KMS-11 (cell line): ENCODE data around the gene CBR3.
A peak's percentile ranks its signal among the peaks of the same experiment; 100 is the strongest.

Experiments used
- H2AFZ ChIP-seq: fragments of 200-600 bp; sonication (generic); 2 replicates; pipeline ENCODE4 v1.6.1; 2016; ENCODE audit warnings: antibody characterized with exemption, mixed run types, low read depth
- H3K27ac ChIP-seq: fragments of 200-600 bp; sonication (generic); 2 replicates; pipeline ENCODE4 v1.6.1; 2016; ENCODE audit warnings: mild to moderate bottlenecking, mixed run types
- H3K27me3 ChIP-seq: fragments of 200-600 bp; sonication (generic); 2 replicates; pipeline ENCODE4 v1.6.1; 2017; ENCODE audit warnings: mild to moderate bottlenecking, low read depth, mixed run types, moderate library complexity; ENCODE audit not compliant: insufficient read depth
- H3K36me3 ChIP-seq: fragments of 200-600 bp; sonication (generic); 2 replicates; pipeline ENCODE4 v1.6.1; 2017; ENCODE audit warnings: mild to moderate bottlenecking, mixed run types; ENCODE audit not compliant: insufficient read depth
- H3K4me1 ChIP-seq: fragments of 200-600 bp; sonication (generic); 2 replicates; pipeline ENCODE4 v1.6.1; 2016; ENCODE audit warnings: mild to moderate bottlenecking, low read depth, mixed run types; ENCODE audit not compliant: poor library complexity, severe bottlenecking
- H3K4me2 ChIP-seq: fragments of 200-600 bp; sonication (generic); 2 replicates; pipeline ENCODE4 v1.7.0; 2016; ENCODE audit warnings: mild to moderate bottlenecking, mixed run types
- H3K4me3 ChIP-seq: fragments of 200-600 bp; sonication (generic); IDR thresholded peaks from 2 replicates; pipeline ENCODE4 v1.6.1; 2017; ENCODE audit warnings: low read depth, low read length, mixed read lengths; ENCODE audit not compliant: insufficient read depth
- H3K79me2 ChIP-seq: fragments of 200-600 bp; sonication (generic); 2 replicates; pipeline ENCODE4 v1.6.1; 2016; ENCODE audit warnings: low read depth, mixed run types; ENCODE audit not compliant: insufficient read depth
- H3K9ac ChIP-seq: fragments of 200-600 bp; sonication (generic); 2 replicates; pipeline ENCODE4 v1.6.1; 2016; ENCODE audit warnings: mild to moderate bottlenecking, mixed run types
- H4K20me1 ChIP-seq: fragments of 200-600 bp; sonication (generic); 2 replicates; pipeline ENCODE4 v1.6.1; 2016; ENCODE audit warnings: mild to moderate bottlenecking, mixed run types; ENCODE audit not compliant: insufficient read depth
- CTCF ChIP-seq: fragments of 200-600 bp; sonication (generic); conservative IDR thresholded peaks from 2 replicates; pipeline ENCODE4 v1.6.1; 2017; ENCODE audit warnings: low read depth, mild to moderate bottlenecking, antibody characterized with exemption, low read length, moderate library complexity, mixed read lengths

The CBR3 gene

GRCh38 chr21:36104317-36105300 lies 30.3 kb upstream of the CBR3 start:
- Histone ChIP-seq H2AFZ (no peak overlapping the region), H3K79me2 (no peaks in the 10 kb centered on the region), H3K36me3 (no peaks in the 10 kb centered on the region), H3K27me3 (no peaks in the 10 kb centered on the region), H3K9ac (no peak overlapping the region), H3K27ac (no peak overlapping the region), H3K4me1 (peaks cover 21% of the 10 kb centered on the region), H3K4me2 (no peak overlapping the region), H4K20me1 (no peaks in the 10 kb centered on the region), H3K4me3 (no peak overlapping the region)
- TF ChIP-seq CTCF: peak; percentile 25; the same call in 1 of the 2 replicates

GRCh38 chr21:36105327-36105842 lies 29.5 kb upstream of the CBR3 start:
- Histone ChIP-seq H3K4me3 (no peak overlapping the region), H2AFZ (no peak overlapping the region), H3K79me2 (no peaks in the 10 kb centered on the region), H3K9ac (no peak overlapping the region), H3K27ac (no peak overlapping the region), H3K4me2 (no peak overlapping the region), H3K36me3 (no peaks in the 10 kb centered on the region), H3K4me1 (peaks cover 21% of the 10 kb centered on the region), H3K27me3 (no peaks in the 10 kb centered on the region), H4K20me1 (no peaks in the 10 kb centered on the region)
- no peak for TF ChIP-seq CTCF

GRCh38 chr21:36109868-36110267 lies 25.0 kb upstream of the CBR3 start:
- H3K27ac ChIP-seq: no peak overlapping the region
- no peaks in the 10 kb centered on the region for H3K27me3 ChIP-seq
- no peaks in the 10 kb centered on the region for H3K79me2 ChIP-seq
- no peaks in the 10 kb centered on the region for H4K20me1 ChIP-seq
- H3K4me1 ChIP-seq: peaks cover 19% of the 10 kb centered on the region
- TF ChIP-seq CTCF: no peak
- H3K36me3 ChIP-seq: no peaks in the 10 kb centered on the region
- no peak overlapping the region for H3K4me3 ChIP-seq
- no peak overlapping the region for H3K9ac ChIP-seq
- no peak overlapping the region for H2AFZ ChIP-seq
- H3K4me2 ChIP-seq: no peak overlapping the region

GRCh38 chr21:36111238-36111637 lies 23.6 kb upstream of the CBR3 start:
- Histone ChIP-seq H3K27ac (no peak overlapping the region), H3K4me3 (no peak overlapping the region), H3K4me2 (no peak overlapping the region), H3K36me3 (no peaks in the 10 kb centered on the region), H4K20me1 (no peaks in the 10 kb centered on the region), H3K4me1 (peaks cover 19% of the 10 kb centered on the region), H3K9ac (no peak overlapping the region), H3K79me2 (no peaks in the 10 kb centered on the region), H2AFZ (no peak overlapping the region), H3K27me3 (no peaks in the 10 kb centered on the region)
- no peak for TF ChIP-seq CTCF
